SW 1271 (cell line): ENCODE data around the gene DEAF1.
A peak's percentile ranks its signal among the peaks of the same experiment; 100 is the strongest.
"Not testable (repeated sequence)": the region's sequence is repeated elsewhere in the genome, so short reads cannot be mapped to it uniquely, and the experiment has no call there.

Experiments
- DNase-seq, 2 experiments: peaks; one replicate each; lab custom pipeline; 2025; lab: John Stamatoyannopoulos, UW

DEAF1 gene

DNA sequence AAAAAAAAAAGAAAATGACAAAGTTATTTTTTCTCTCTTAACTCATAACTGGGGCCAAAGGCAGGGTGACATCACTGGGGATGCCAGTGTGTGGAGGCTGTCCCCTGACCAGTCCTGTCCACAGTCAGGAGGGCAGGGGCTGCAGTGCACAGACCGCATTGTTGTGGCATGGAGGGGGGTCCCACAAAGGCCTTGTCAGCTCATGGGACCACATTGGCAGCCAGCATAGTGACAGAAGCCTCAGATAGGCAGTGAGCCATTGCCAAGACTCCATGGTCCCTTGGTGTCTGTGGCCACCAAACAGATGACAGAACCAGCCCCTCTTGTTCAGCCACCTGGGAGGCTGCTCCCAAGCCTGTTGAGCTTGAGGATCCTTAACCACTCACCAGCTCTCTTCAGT lies 4.7 kb upstream of the DEAF1 start:
- DNase-seq, result no peak

DNA sequence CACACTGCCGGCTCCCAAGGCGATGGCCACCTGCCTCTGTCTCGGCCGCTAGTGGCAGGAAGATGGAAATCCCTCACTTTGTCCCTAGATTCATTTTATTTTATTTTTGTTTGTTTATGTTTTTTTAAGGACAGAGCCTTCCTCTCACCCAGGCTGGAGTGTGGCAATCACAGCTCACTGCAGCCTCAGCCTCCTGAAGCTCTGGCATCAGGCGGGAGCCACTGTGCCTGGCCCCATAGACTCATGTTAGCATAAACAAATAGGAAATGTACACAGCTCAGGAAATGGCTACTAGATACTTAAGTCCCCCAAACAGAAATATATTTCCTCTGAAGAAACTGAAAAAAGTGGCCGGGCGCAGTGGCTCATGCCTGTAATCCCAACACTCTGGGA lies 4.1 kb upstream of the DEAF1 start:
- DNase-seq, result no peak

DNA sequence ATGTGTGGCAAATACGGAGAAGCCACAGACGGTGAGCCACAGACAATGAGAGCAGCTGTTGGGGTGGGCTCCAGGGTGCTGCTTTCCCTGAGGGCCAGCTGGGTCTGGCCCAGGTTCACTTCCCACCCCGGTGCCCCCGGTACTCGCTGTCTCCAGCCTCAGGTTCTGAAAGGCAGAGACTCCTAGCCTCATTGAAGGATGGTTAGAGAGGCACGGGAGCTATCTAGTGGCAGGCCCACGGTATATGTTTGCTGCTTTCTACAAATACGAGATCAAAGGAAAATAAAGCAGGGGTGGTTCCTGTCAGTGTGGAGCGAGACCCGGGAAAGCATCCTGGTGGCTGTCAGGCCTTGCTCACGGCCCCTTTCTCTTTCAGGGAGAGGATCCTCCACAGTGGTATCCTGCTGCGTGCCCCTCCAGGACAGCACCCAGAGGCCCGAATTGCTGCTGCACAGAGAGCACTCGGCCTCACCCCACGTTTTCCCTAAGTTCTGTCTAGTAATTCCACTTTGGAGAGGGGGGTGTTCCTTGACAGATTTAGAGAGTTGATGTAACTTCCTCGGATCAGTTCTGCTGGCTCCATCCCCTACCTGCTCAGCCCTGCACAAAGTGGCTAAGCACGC lies 3.6 kb upstream of the DEAF1 start:
- no peak for DNase-seq

- no peak for DNase-seq
These were observed 2.8 kb upstream of the DEAF1 start for GRCh38 chr11:697811-698311.

GRCh38 chr11:696955-697491 lies 2.0 kb upstream of the DEAF1 start:
- no peak for DNase-seq

DNA sequence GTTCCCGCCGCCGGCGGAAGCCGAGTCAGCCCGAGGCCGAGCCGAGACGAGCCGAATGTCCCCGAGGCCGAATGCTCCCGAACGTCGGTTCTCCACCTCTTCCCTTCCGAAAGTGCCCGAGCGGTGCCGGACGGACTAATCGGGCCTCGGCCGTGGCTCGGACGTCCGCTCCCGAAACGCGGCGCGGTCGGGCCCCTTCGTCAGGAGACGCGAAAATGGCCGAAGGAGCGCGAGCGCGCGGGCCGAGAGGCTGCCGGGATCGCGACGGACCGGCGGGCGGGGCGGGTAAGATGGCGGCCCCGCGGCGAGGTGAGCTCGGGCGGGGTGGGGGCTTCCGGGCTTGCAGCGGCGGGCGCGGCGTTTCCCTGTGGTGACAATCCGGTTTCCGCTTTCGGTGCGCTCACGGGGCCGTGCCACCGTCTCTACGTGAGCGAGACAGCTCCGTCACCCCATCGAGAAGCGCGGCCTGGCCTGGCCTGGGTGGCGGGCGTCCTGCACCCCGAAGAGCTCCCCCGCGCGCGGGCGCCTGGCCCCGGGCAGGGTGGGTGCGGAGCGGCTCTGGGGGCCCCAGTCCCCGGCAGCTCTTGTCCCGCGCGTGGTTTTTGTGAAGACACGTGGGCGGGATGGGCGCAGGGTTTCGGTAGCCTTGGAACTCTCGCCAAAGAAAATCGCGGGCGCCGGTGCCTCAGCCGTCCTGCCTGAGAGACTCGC lies 671 bp upstream of the DEAF1 start, which contains the start of gene TMEM80:
Gene TMEM80 (plus strand): TSS at position 279 of the 711 bp plus-strand sequence. CDS start 12 bp downstream, at position 291.
- DNase-seq, result peak; percentile 90 to 91

- DNase-seq, result peak in 1 of 2 experiments; percentile 91
These were observed 191 bp upstream of the DEAF1 start for GRCh38 chr11:695288-695537.

- no peak for DNase-seq
These were observed 997 bp downstream of the DEAF1 start for GRCh38 chr11:693887-694562.

GRCh38 chr11:693415-693831 lies 1.6 kb downstream of the DEAF1 start:
- DNase-seq, result no peak

DNA sequence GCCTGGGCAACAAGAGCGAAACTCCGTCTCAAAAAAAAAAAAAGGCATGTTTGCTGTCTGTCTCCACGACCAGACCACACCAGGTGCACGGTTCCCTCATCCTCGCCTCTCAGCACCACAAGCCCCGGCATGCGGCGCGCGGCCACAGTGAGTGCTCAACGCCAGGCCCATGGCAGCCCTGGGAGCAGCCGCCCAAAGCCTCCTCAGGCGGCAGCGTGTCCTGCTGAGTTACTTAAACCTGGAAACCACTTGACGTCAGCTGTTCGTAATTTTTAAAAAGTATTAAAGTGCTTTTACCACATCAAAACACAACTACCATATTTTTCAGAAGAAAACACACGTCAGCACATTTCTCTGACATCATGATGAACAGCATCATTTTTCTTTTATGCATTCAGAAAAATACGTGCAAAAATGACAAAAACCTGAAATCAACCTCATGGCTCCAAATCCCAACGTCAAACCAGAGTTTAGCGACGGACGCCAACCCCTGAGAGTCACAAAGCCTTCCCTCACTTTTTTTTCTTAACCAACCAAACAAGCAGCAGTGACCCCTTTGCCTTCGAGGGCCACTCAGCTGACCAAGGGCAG lies 2.1 kb downstream of the DEAF1 start:
- DNase-seq, result no peak

DNA sequence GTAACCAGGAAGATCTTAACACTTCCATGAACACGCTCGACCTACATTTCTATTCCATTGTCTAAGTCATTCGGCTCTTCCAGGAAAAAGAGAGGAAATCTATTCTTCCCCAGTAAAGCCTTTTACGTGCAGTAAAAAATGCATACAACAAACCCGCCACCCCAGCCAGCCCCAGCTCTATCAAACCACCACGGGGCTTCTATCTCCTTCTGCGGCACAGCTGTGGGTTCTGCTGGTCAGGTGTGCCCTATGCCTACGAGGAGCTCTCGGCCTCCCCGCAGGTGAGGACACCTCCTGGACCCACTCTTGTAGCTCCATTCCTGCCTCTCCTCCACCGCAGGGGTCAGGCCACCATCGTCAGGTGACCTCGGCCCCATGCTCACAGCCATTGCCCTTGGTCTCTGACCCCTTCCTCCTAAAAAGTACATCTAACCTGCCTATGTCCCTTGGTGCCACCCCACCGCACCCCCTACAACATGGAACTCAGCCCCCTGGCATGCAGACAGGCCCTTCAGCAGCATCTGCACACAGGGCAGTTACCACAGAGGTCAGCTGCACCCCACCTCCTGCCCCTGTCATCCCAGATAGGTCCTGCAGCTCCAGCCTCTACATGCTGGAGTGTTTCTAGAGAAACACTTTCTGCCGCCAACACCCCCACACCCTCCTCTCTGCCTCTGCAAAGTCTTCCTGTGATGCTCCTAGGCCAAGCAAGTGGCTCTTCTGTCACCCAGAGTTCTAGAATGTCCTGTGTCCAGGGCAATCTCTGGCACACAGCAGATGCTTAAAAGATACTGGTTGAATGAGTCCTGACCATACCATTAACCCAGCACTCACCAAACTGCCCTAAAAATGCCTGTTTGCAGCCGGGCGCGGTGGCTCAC lies 3.1 kb downstream of the DEAF1 start:
- no peak for DNase-seq

- no peak for DNase-seq
These were observed 4.0 kb downstream of the DEAF1 start for GRCh38 chr11:690738-691633.

- DNase-seq, result not testable (repeated sequence)
These were observed 4.8 kb downstream of the DEAF1 start for GRCh38 chr11:690244-690643.

GRCh38 chr11:689625-690024 lies 5.4 kb downstream of the DEAF1 start:
- no peak for DNase-seq

GRCh38 chr11:688681-689080 lies 6.3 kb downstream of the DEAF1 start:
- no peak for DNase-seq

DNA sequence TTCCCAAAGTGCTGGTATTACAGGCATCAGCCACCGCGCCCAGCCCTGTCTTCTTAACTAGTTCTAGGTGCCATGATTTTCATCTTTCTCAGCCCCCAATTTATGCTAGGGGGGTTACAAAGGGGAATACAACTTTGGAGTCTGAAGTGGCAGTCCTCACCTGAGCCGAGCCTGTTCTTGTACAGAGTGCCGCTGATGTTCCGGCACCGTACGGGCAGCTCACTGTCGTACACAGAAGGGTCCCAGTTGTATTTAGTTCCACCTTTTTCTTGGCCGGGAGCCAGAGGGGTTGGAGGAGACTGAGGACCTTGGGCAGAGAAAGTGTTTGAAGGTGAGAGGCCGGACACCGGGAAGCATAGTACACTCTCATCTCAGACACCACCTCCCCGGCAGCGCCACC lies 7.3 kb downstream of the DEAF1 start:
- no peak for DNase-seq

DNA sequence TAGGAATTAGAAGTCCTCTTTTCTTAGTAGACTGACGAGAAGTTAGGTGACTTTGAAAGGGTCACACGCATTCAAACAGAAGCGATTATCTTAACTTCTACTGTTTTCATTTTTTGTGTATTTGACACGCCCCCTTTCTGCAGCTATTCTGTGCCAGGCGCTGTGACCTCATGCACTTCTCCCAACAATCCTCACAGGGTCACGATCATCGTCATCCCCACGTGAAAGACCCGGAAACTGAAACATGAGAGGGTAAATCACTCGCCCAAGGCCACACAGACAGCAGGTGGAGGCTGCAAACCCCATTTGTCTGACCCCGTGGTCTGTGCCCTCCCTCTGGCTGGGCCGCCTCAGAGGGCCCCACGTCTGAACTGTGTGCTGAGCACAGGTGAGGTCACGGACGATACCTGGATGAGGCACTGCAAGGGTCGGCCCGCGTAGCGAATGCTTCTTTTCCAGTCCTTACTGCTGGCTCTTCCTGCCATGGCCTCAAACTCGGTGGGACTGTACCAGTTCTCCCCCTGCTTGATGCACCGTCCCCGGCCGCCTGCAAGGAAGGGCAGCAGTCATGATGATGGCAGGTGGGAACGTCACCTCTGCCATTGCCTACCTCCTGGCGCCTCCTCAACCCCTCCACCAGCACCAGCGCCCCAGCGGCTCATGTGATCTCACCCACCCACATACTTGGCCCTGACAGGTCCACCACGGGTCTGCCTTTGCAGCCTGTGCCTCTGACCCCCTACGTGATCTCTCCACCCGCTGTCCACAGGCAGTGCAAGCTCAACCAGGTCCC lies 8.4 kb downstream of the DEAF1 start:
- no peak for DNase-seq

DNA sequence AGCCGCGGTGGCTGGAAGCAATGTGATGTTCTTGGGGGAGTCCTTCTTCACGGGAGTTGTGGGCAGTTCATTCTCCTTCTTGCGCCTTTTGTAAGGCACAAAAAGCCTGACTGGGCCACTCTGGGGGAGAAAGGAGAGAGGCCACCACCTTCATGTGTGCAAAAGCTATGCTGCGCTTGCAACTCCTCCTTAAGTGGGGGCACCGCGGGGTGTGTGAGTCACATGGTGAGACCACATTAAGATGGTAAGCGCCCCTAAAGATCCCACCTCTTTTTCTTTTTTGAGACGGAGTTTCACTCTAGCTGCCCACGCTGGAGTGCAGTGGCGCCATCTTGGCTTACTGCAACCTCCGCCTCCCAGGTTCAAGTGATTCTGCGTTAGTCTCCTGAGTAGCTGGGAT lies 14.1 kb downstream of the DEAF1 start:
- no peak for DNase-seq

DNA sequence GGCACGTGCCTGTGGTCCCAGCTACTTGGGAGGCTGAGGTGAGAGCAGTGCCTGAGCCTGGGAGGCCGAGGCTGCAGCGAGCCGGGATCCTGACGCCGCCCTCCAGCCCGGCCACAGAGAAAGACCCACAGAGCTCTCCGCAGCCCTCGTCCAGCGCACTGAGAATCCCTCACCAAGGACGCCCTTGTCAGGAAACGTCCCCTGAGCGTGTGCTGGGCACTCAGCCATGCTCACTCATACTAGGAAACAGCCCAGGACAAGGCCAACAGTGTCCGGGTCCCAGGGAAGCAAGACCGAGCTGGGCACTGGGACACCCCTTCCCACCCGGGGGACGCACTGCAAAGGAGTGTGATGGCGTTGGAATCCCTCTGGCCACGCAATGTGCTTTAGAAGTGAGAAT lies 14.5 kb downstream of the DEAF1 start:
- DNase-seq, result no peak
